GM12878 (cell line): ENCODE measurements around the gene PSMC3IP. TPM values are rescaled to one million over a fixed set of nuclear protein-coding genes. Genes with fewer than 3 reads are reported as not detected.

ENCODE experiments used
- ATAC-seq: fragments of 200-7000 bp; cut with Tn5 transposase; 3 replicates; pipeline ENCODE4 v1.9.1; 2020; ENCODE audit warnings: mild to moderate bottlenecking, moderate library complexity
- BruUV-seq: library from RNA; stranded (reverse); fragments of 400-500 nt; replicated peaks from 2 replicates; lab custom pipeline; 2021; lab: Mats Ljungman, UMichigan
- CTCF ChIA-PET: fragments of 300-600 bp; sonication (Branson Sonifier 250); formaldehyde crosslinking; extraction: SDS; loops from one replicate; lab custom pipeline; 2021; ENCODE audit warnings: inconsistent platforms; lab: Yijun Ruan, JAX
- POLR2A ChIA-PET: fragments of 350-600 bp; formaldehyde crosslinking; extraction: SDS; loops from one replicate; lab custom pipeline; 2021; ENCODE audit warnings: inconsistent platforms; lab: Charles Lee
- RAD21 ChIA-PET: fragments of 300-600 bp; sonication (Branson Sonifier 250); formaldehyde crosslinking; loops from one replicate; lab custom pipeline; 2023; ENCODE audit warnings: antibody characterized with exemption; ENCODE audit not compliant: unreplicated experiment; lab: Charles Lee
- SMC1A ChIA-PET: fragments of 300-600 bp; sonication (Branson Sonifier 250); formaldehyde crosslinking; loops from one replicate; lab custom pipeline; 2023; ENCODE audit not compliant: unreplicated experiment, uncharacterized antibody; lab: Charles Lee
- DNase-seq: peaks from one replicate; pipeline ENCODE4 v3.0.0-alpha.2; 2011; ENCODE audit warnings: low read depth, low spot score
- FAIRE-seq: peaks from 3 replicates; lab custom pipeline; 2011; peaks lifted over from hg19 to GRCh38; lab: Jason Lieb, UNC
- H2AFZ ChIP-seq: 2 replicates; pipeline ENCODE4 v1.6.0; 2011; ENCODE audit warnings: low read depth, low read length, control low read depth; ENCODE audit not compliant: control insufficient read depth
- H3K27ac ChIP-seq: 2 replicates; pipeline ENCODE4 v1.5.1; 2011; ENCODE audit warnings: control low read depth; ENCODE audit not compliant: control insufficient read depth, insufficient read depth
- H3K27me3 ChIP-seq, 2 experiments: replicated peaks in 1 of 2; 2 replicates each; pipeline versions ENCODE4 v1.6.0 to v1.6.1; 2011; ENCODE audit warnings: low read length in 1 of 2; ENCODE audit not compliant: control insufficient read depth in 2 of 2, insufficient read depth in 2 of 2
- H3K36me3 ChIP-seq, 2 experiments: 2 replicates each; pipeline ENCODE4 v1.5.1; 2011; ENCODE audit warnings: low read length in 1 of 2; ENCODE audit not compliant: control insufficient read depth in 2 of 2, insufficient read depth in 2 of 2
- H3K4me1 ChIP-seq: 2 replicates; pipeline ENCODE4 v1.6.1; 2011; ENCODE audit warnings: mild to moderate bottlenecking, low read length, moderate library complexity, mixed read lengths; ENCODE audit not compliant: control insufficient read depth, insufficient read depth
- H3K4me2 ChIP-seq: 2 replicates; pipeline ENCODE4 v1.6.0; 2011; ENCODE audit warnings: control low read depth; ENCODE audit not compliant: control insufficient read depth, insufficient read depth
- H3K4me3 ChIP-seq: fragments of 200-600 bp; sonication (generic); 2 replicates; pipeline ENCODE4 v1.5.1; 2016
- H3K79me2 ChIP-seq: 2 replicates; pipeline ENCODE4 v1.6.0; 2011; ENCODE audit warnings: low read length; ENCODE audit not compliant: control insufficient read depth, insufficient read depth
- H3K9ac ChIP-seq: 2 replicates; pipeline ENCODE4 v1.8.0; 2011; ENCODE audit warnings: low read length, control low read depth, mixed read lengths; ENCODE audit not compliant: control insufficient read depth, insufficient read depth
- H3K9me3 ChIP-seq: replicated peaks from 3 replicates; pipeline ENCODE4 v1.5.1; 2011; ENCODE audit warnings: mild to moderate bottlenecking, low read length; ENCODE audit not compliant: control insufficient read depth, insufficient read depth
- H4K20me1 ChIP-seq: 2 replicates; pipeline ENCODE4 v1.6.0; 2011; ENCODE audit not compliant: control insufficient read depth, insufficient read depth
- BCL11A ChIP-seq: IDR thresholded peaks from 2 replicates; pipeline ENCODE4 v1.6.1; 2011; ENCODE audit warnings: low read depth, low read length
- BHLHE40 ChIP-seq, 2 experiments: fragments of 450-650 bp in 1 of 2; IDR thresholded peaks; 2 replicates each; pipeline ENCODE4 v1.6.1; 2011 to 2017; ENCODE audit warnings: low read depth in 2 of 2, borderline replicate concordance in 1 of 2, improper control_type of control experiment in 1 of 2, low read length in 1 of 2, mild to moderate bottlenecking in 1 of 2
- FOS ChIP-seq: IDR thresholded peaks from 3 replicates; pipeline ENCODE4 v1.6.1; 2011; ENCODE audit warnings: borderline replicate concordance; ENCODE audit not compliant: insufficient read length; ENCODE audit errors: extremely low read depth
- FOXK2 ChIP-seq: fragments of 450-650 bp; IDR thresholded peaks from 2 replicates; pipeline ENCODE4 v1.6.1; 2017; ENCODE audit warnings: mild to moderate bottlenecking, moderate library complexity
- HCFC1 ChIP-seq: fragments of 150-350 bp; IDR thresholded peaks from 2 replicates; pipeline ENCODE4 v1.6.1; 2014; ENCODE audit warnings: low read length
- HDGF ChIP-seq: fragments of 450-650 bp; IDR thresholded peaks from 2 replicates; pipeline ENCODE4 v1.6.1; 2016; ENCODE audit warnings: antibody characterized with exemption
- MTA2 ChIP-seq: fragments of 450-650 bp; IDR thresholded peaks from 2 replicates; pipeline ENCODE4 v1.6.1; 2016; ENCODE audit warnings: low read depth, mild to moderate bottlenecking, moderate library complexity
- NRF1 ChIP-seq: conservative IDR thresholded peaks from 2 replicates; pipeline ENCODE4 v1.6.1; 2011; ENCODE audit warnings: mild to moderate bottlenecking, low read depth, low read length, improper control_type of control experiment
- PAX8 ChIP-seq: fragments of 450-650 bp; IDR thresholded peaks from 2 replicates; pipeline ENCODE4 v1.6.1; 2017; ENCODE audit warnings: mild to moderate bottlenecking, moderate library complexity
- RCOR1 ChIP-seq: conservative IDR thresholded peaks from 2 replicates; pipeline ENCODE4 v1.6.1; 2012; ENCODE audit warnings: low read depth, low read length, improper control_type of control experiment
- SMAD5 ChIP-seq: IDR thresholded peaks from 2 replicates; pipeline ENCODE4 v1.6.1; 2016; ENCODE audit warnings: antibody characterized with exemption, low read depth
- TBL1XR1 ChIP-seq: IDR thresholded peaks from 2 replicates; pipeline ENCODE4 v1.6.1; 2012; ENCODE audit warnings: low read depth, low read length, improper control_type of control experiment
- ZZZ3 ChIP-seq: IDR thresholded peaks from 2 replicates; pipeline ENCODE4 v1.6.1; 2011; ENCODE audit warnings: low read depth; ENCODE audit not compliant: control insufficient read depth, insufficient read length
- WGBS: methylation state at CpG from one replicate; pipeline ENCODE4 v1.1.6; 2016; ENCODE audit warnings: low lambda C conversion rate; ENCODE audit not compliant: insufficient replicate concordance, insufficient coverage; ENCODE audit errors: missing lambda C conversion rate; 5-methylcytosine and 5-hydroxymethylcytosine counted together
- in situ Hi-C: fragments of 300-500 bp; cut with MboI; formaldehyde crosslinking; loops from 9 replicates; pipeline ENCODE4 v1.14.3; 2018; ENCODE audit warnings: mixed read lengths
- intact Hi-C: fragments of 100-400 bp; cut with micrococcal nuclease; formaldehyde crosslinking; loops from one replicate; pipeline ENCODE4 v1.14.2; 2022; ENCODE audit not compliant: unreplicated experiment
- polyA plus RNA-seq, 11 experiments: library from polyadenylated mRNA; depleted of rRNA in 4 of 11; unstranded in 6 of 11; stranded (reverse) in 5 of 11; fragments of >200 nt; fragmentation: Nextera tagmentation in 4 of 11; fragmentation: Illumina TruSeq in 1 of 11; extraction: Ambion mirVana in 4 of 11; extraction: Trizol in 1 of 11; gene quantifications; 1 replicate in 1 of 11; 2 replicates in 10 of 11; pipeline versions ENCODE4 v1.2.1 to v1.2.3, GENCODE V29; 2011 to 2016; ENCODE audit warnings: inconsistent platforms in 2 of 11, missing spikeins in 2 of 11, low read depth in 1 of 11
- total RNA-seq, 4 experiments: library from RNA; depleted of rRNA in 3 of 4; stranded (reverse); fragments of >200 nt in 3 of 4; fragmentation: Illumina TruSeq in 1 of 4; extraction: Trizol in 1 of 4; gene quantifications; 2 replicates each; pipeline versions ENCODE4 v1.2.1 to v1.2.3, GENCODE V29; 2013 to 2021

PSMC3IP gene
- total and polyA plus RNA-seq, 10 of the 15 experiments (the other 5 are each of a cell fraction or from before 2014, with no cell fraction given) = 6.8 to 34.5 (median 17.7) TPM

DNA sequence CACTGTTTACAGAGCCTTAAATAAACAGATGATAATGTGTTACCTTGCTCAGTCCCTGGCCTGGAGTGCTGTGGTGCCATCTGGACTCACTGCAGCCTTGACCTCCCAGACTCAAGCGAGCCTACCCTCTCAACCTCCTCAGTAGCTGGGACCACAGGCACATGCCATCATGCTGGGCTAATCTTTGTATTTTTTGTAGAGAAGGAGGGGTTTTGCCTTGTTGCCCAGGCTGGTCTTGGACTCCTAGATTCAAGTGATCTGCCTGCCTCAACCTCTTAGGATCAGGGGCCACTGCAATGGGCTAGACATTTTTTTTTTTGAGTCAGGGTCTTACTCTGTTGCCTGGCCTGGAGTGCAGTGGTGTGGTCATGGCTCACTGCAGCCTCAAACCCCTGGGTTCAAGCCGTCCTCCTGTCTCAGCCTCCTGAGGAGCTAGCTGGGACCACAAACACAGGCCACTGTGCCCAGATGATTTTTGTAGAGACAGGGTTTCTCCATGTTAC is 46.5 kb downstream of the PSMC3IP start:
- H3K27ac ChIP-seq = no peak overlapping the region
- H4K20me1 ChIP-seq = no peaks in the 10 kb centered on the region
- no peak for FAIRE-seq
- H3K79me2 ChIP-seq = no peaks in the 10 kb centered on the region
- ChIA-PET SMC1A (interaction anchor here (0.9 to 2.3 kb wide), 7 partner anchors 18 to 388 kb away, joined by 3 to 5 read pairs (median 4); partner anchors contain the start of gene PSMC3IP), POLR2A (interaction anchor here (0.6 to 1.3 kb wide), 4 partner anchors 11 to 102 kb away, joined by 3 to 5 read pairs (median 4); no protein-coding TSS in a partner anchor), CTCF (interaction anchor here (0.7 to 1.9 kb wide), 15 partner anchors 10 to 209 kb away, joined by 3 to 10 read pairs (median 4); no protein-coding TSS in a partner anchor), RAD21 (interaction anchor here (0.7 to 1.9 kb wide), 7 partner anchors 23 to 128 kb away, joined by 3 to 9 read pairs (median 3); no protein-coding TSS in a partner anchor)
- peaks cover 29% of the 10 kb centered on the region for H3K4me1 ChIP-seq
- no peak overlapping the region for H3K4me2 ChIP-seq
- H3K36me3 ChIP-seq = no peaks in the 10 kb centered on the region
- H3K4me3 ChIP-seq = no peak overlapping the region
- 47% methylated on average over 2 of the region's 2 CpGs for WGBS
- no peak overlapping the region for H3K9ac ChIP-seq
- H2AFZ ChIP-seq = no peak overlapping the region
- H3K9me3 ChIP-seq = no peaks in the 10 kb centered on the region
- in situ Hi-C loops = no loop called here
- intact Hi-C loops = no loop called here
- H3K27me3 ChIP-seq = no peaks in the 10 kb centered on the region
- no peak for DNase-seq
- no TSS peak for BruUV-seq
- TF ChIP-seq TBL1XR1 (no peak), FOS (no peak), HDGF (no peak), RCOR1 (no peak), PAX8 (no peak), SMAD5 (no peak), FOXK2 (no peak), NRF1 (no peak), HCFC1 (no peak), BHLHE40 (IDR thresholded peaks at IDR 0.05; ENCODE audit: borderline replicate concordance in 1 of 2, low read depth in 2 of 2, low read length in 1 of 2) (no peak), BCL11A (no peak), ZZZ3 (no peak), MTA2 (no peak)
- no peak for ATAC-seq
